Vagina (tissue), 2 donors: Measurements from ENCODE around the gene MAPK1IP1L.

Experiments used
- POLR2A ChIP-seq, 2 donors: fragments of 450-650 bp; IDR thresholded peaks; one replicate each; pipeline ENCODE4 v1.6.1; 2017; ENCODE audit warnings: antibody characterized with exemption in 2 of 2, mild to moderate bottlenecking in 2 of 2, moderate library complexity in 2 of 2
- POLR2AphosphoS5 ChIP-seq, 2 donors: sonication (generic); formaldehyde crosslinking; IDR thresholded peaks; one replicate each; pipeline ENCODE4 v1.9.0; 2017; ENCODE audit warnings: antibody characterized with exemption in 2 of 2, mild to moderate bottlenecking in 2 of 2, low read depth in 1 of 2; ENCODE audit not compliant: insufficient read depth in 1 of 2
- TF ChIP-seq, protein P1 (sequence below), 3 experiments: fragments of 450-650 bp in 2 of 3; fragments of 200-600 bp in 1 of 3; sonication (generic) in 1 of 3; IDR thresholded peaks; one replicate each; pipeline ENCODE4 v1.5.1; 2017 to 2019; ENCODE audit warnings: antibody characterized with exemption in 3 of 3, mild to moderate bottlenecking in 2 of 3, moderate library complexity in 2 of 3

GRCh38 chr14:55092341-55092740, 40.9 kb downstream of the MAPK1IP1L start:
- TF ChIP-seq, protein P1, sequence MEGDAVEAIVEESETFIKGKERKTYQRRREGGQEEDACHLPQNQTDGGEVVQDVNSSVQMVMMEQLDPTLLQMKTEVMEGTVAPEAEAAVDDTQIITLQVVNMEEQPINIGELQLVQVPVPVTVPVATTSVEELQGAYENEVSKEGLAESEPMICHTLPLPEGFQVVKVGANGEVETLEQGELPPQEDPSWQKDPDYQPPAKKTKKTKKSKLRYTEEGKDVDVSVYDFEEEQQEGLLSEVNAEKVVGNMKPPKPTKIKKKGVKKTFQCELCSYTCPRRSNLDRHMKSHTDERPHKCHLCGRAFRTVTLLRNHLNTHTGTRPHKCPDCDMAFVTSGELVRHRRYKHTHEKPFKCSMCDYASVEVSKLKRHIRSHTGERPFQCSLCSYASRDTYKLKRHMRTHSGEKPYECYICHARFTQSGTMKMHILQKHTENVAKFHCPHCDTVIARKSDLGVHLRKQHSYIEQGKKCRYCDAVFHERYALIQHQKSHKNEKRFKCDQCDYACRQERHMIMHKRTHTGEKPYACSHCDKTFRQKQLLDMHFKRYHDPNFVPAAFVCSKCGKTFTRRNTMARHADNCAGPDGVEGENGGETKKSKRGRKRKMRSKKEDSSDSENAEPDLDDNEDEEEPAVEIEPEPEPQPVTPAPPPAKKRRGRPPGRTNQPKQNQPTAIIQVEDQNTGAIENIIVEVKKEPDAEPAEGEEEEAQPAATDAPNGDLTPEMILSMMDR (IDR thresholded peaks at IDR 0.05) = no peak
- TF ChIP-seq POLR2AphosphoS5 (IDR thresholded peaks at IDR 0.05; ENCODE audit: insufficient read depth in 1 of 2, low read depth in 1 of 2) (no peak), POLR2A (IDR thresholded peaks at IDR 0.05) (no peak)
